Immature natural killer cell (primary cell): ENCODE results near the gene HELZ2. TPM values are rescaled to one million over a fixed set of nuclear protein-coding genes. Genes with fewer than 3 reads are reported as not detected.
A peak's percentile ranks its signal among the peaks of the same experiment; 100 is the strongest.
"Not testable (repeated sequence)": the region's sequence is repeated elsewhere in the genome, so short reads cannot be mapped to it uniquely, and the experiment has no call there.

Experiments used
- DNase-seq, 3 donors: peaks; one replicate each; pipeline ENCODE4 v3.0.0; 2022; ENCODE audit warnings: mixed read lengths in 1 of 3
- H3K27ac Mint-ChIP-seq, 6 donors: one replicate each; pipeline ENCODE4 v1.8.0; 2020; ENCODE audit warnings: mixed read lengths in 6 of 6, mild to moderate bottlenecking in 5 of 6, inconsistent platforms in 4 of 6, moderate library complexity in 3 of 6
- H3K27me3 Mint-ChIP-seq, 3 donors: one replicate each; pipeline ENCODE4 v1.8.0; 2020 to 2021; ENCODE audit warnings: low read depth in 3 of 3, mild to moderate bottlenecking in 3 of 3, mixed read lengths in 3 of 3, moderate library complexity in 3 of 3, inconsistent platforms in 1 of 3
- H3K36me3 Mint-ChIP-seq, 3 donors: one replicate each; pipeline ENCODE4 v1.8.0; 2020; ENCODE audit warnings: mixed read lengths in 3 of 3, inconsistent platforms in 2 of 3, mild to moderate bottlenecking in 2 of 3
- H3K4me1 Mint-ChIP-seq, 2 donors: one replicate each; pipeline ENCODE4 v1.8.0; 2020; ENCODE audit warnings: inconsistent platforms in 2 of 2, mild to moderate bottlenecking in 2 of 2, mixed read lengths in 2 of 2, moderate library complexity in 1 of 2
- H3K4me3 Mint-ChIP-seq, 5 donors: one replicate each; pipeline ENCODE4 v1.8.0; 2020; ENCODE audit warnings: mild to moderate bottlenecking in 5 of 5, mixed read lengths in 5 of 5, inconsistent platforms in 3 of 5, moderate library complexity in 3 of 5
- H3K9me3 Mint-ChIP-seq, 6 donors: one replicate each; pipeline ENCODE4 v1.8.0; 2020; ENCODE audit warnings: mild to moderate bottlenecking in 6 of 6, mixed read lengths in 6 of 6, inconsistent platforms in 4 of 6, moderate library complexity in 3 of 6
- polyA plus RNA-seq, 3 donors: library from polyadenylated mRNA; unstranded; fragments of 300-500 nt; fragmentation: Illumina TruSeq; gene quantifications; one replicate each; pipeline ENCODE4 v1.2.3, GENCODE V29; 2021

Gene HELZ2, protein sequence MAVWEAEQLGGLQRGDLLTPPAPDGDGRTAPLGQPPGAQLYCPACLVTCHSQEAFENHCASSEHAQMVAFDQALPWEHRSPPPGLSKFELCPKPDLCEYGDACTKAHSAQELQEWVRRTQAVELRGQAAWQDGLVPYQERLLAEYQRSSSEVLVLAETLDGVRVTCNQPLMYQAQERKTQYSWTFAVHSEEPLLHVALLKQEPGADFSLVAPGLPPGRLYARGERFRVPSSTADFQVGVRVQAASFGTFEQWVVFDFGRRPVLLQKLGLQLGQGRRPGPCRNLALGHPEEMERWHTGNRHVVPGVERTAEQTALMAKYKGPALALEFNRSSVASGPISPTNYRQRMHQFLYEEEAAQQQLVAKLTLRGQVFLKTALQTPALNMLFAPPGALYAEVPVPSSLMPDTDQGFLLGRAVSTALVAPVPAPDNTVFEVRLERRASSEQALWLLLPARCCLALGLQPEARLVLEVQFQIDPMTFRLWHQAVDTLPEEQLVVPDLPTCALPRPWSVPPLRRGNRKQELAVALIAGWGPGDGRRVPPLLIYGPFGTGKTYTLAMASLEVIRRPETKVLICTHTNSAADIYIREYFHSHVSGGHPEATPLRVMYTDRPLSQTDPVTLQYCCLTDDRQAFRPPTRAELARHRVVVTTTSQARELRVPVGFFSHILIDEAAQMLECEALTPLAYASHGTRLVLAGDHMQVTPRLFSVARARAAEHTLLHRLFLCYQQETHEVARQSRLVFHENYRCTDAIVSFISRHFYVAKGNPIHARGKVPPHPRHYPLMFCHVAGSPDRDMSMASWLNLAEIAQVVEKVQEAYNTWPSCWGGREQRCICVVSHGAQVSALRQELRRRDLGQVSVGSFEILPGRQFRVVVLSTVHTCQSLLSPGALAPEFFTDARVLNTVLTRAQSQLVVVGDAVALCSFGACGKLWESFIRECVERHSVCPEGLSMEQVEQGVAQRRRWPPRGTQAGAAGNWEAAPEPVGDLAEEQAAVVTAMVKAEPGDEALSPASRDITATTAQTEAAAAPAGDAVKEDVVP (N-terminal part only)
- 10 to 100 TPM in 1 of 3 donors, 1 to 10 TPM in 2; 2.4 to 11.3 (median 3.7) TPM for polyA plus RNA-seq

DNA sequence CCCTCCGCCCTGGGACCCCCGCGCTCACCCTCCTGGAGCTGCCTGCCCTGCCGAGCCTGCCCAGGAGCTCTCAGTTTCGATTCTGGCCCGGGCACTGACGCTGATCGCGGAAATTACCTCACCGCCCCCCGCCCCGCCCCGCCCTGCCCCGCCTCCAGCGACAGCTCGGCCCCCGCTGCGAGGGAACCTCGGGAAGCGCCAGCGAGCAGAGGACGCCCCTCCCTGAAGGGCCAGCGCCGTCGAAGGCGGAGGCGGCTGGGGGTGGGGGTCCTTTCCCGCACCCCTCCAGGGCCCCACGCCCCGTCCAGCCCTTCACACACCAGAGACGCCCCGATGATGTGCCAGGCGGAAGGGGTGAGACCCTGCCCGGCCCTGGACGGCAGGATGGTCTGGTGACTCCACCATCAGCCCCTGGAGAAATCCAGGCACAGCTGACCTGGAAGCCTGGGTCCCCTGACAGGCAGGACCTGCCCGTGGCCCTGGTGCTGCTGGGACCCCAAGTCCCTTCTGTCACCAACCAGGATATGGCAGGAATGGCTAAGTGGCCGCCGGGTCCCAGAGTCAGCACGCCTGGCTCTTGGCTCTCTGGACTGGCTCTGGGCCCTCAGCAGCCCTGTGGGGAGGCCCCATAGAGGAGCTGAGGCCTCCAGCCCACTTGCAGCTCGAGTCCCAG lies at the start of gene HELZ2:
HELZ2 (minus strand) TSS at position 84 of the 673 bp plus-strand sequence. CDS start 1,854 bp downstream, outside the sequence.
- Mint-ChIP-seq H3K36me3 (no peaks in the 10 kb centered on the region), H3K27me3 (peaks cover 0 to 5% (median 0%) of the 10 kb centered on the region in 3 donors), H3K9me3 (no peaks in the 10 kb centered on the region), H3K27ac (peak within 1 kb of the TSS in 5 of 6 donors; percentile 57 to 87 (median 80)), H3K4me1 (peaks cover under 1 to 1% of the 10 kb centered on the region in 2 donors), H3K4me3 (peak within 1 kb of the TSS; percentile 80 to 89 (median 80))
- peak; percentile 66 to 74 (median 69) for DNase-seq

DNA sequence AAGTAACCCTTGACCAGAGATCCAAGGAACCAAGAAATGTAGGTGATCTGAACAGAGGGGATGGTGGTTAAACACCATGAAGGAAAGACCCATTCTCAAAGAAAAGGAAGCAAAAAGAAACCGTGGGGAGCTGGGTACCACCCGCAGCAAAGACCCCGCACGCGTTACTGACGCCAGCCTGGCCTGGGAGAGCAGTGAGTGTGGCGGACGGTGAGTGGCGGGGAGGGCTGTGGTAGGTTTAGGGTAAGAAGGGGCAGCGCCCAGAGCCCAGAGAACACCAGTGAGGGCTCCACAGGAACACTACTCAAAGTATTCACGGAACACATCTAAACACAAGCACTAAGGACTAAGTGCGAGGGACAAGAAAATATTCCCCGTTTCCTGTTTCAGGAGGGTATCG lies 48.7 kb upstream of the HELZ2 start:
- H3K4me3 Mint-ChIP-seq: no peak overlapping the region

DNA sequence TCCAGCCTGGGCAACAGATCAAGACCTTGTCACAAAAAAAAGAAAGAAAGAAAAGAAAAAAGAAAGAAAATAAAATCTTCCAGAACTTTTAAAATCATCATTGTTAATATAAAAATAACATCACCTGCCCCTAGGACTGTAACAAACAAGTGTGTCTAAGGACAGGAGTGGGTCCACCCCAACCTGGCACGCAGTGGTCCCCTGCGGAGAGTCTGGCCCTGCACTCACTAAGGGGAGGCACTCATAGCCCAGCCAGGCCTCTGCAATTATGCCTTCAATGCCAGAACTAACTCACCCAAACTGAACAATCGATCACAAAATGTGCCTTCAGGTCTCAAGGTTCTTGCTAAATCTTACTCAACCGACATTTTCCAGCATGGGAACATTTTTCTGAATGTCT lies 48.1 kb upstream of the HELZ2 start:
- Mint-ChIP-seq H3K9me3 (no peaks in the 10 kb centered on the region), H3K27ac (no peak overlapping the region), H3K27me3 (peaks cover 0 to 11% (median 0%) of the 10 kb centered on the region in 3 donors), H3K4me3 (no peak overlapping the region), H3K36me3 (peaks cover 0 to 7% (median 7%) of the 10 kb centered on the region in 3 donors), H3K4me1 (peaks cover 11 to 18% of the 10 kb centered on the region in 2 donors)
- no peak for DNase-seq

More for the DNA sequence above, 48.7 kb upstream of the HELZ2 start:
- Mint-ChIP-seq H3K4me1 (peaks cover 12 to 18% of the 10 kb centered on the region in 2 donors), H3K27ac (no peak overlapping the region), H3K27me3 (peaks cover 0 to 13% (median 0%) of the 10 kb centered on the region in 3 donors), H3K36me3 (peaks cover 0 to 7% (median 7%) of the 10 kb centered on the region in 3 donors), H3K9me3 (no peaks in the 10 kb centered on the region)
- DNase-seq: no peak

DNA sequence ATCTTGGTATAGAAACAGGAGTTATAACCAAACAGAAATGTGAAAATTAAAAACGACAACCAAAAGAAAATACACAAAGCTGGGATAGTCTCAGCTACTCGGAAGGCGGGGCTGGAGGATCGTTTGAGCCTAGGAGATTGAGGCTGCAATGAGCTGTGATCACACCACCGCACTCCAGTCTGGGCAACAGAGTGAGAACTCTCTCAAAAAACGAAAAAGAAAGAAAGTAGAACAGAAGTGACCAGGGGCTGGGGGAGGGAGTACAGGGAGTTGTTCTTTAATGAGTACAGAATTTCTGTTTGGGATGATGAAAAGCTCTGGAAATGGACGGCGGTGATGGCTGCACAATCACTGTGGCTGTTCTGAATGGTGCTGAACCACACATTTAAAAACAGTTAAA lies 47.0 kb upstream of the HELZ2 start:
- DNase-seq: no peak
- Mint-ChIP-seq H3K27me3 (peaks cover 0 to 11% (median 0%) of the 10 kb centered on the region in 3 donors), H3K4me1 (peaks cover 11 to 18% of the 10 kb centered on the region in 2 donors), H3K27ac (peak overlapping the region in 1 of 6 donors; percentile 29), H3K4me3 (no peak overlapping the region), H3K9me3 (no peaks in the 10 kb centered on the region), H3K36me3 (peaks cover 0 to 13% (median 7%) of the 10 kb centered on the region in 3 donors)

DNA sequence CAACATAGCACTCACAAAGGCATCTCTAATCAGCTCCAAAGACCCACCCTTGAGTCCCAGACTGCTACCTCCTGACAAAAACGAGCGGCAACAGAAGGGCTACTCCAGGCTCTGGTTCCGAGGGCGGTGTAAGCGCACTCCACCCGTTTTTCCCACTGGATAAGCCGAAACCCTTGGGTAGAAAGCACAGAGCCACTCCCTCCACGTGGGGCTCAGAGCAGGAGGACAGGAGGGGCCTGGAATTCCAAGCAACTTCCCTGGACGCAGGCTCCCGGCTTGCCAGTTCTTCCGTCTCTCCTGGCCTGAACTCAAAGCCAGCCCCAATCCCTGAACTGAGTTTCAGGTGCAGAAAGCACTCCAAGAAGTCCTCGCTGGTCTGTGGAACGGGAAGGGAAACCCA lies 45.5 kb upstream of the HELZ2 start:
- Mint-ChIP-seq H3K4me3 (no peak overlapping the region), H3K27ac (no peak overlapping the region), H3K27me3 (peaks cover 0 to 2% (median 0%) of the 10 kb centered on the region in 3 donors), H3K36me3 (peaks cover 0 to 19% (median 7%) of the 10 kb centered on the region in 3 donors), H3K4me1 (peaks cover 5 to 13% of the 10 kb centered on the region in 2 donors), H3K9me3 (no peaks in the 10 kb centered on the region)
- DNase-seq: no peak

DNA sequence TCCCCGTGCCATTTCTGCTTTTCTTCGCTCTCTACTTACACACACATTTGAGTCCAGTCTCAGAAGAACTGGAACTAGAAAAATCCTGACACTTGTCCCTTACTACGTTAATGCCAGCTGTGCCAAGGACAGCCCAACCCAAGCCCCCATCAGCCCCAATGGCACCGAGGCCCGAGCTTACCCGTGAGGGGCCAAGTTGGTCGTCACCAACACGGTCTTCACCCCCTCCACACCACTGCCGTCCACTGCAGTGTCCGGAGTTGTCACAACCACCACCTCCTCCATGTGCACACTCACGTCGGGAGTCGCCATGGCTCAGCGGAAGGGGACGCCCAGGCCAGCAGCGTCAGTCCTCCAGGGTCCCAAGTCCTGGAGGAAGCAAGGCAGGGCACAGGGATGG lies 45.0 kb upstream of the HELZ2 start:
- DNase-seq: no peak
- no peaks in the 10 kb centered on the region for H3K9me3 Mint-ChIP-seq
- no peak overlapping the region for H3K27ac Mint-ChIP-seq
- H3K4me3 Mint-ChIP-seq: no peak overlapping the region
- H3K36me3 Mint-ChIP-seq: peaks cover 0 to 19% (median 7%) of the 10 kb centered on the region in 3 donors
- H3K27me3 Mint-ChIP-seq: peaks cover 0 to 2% (median 0%) of the 10 kb centered on the region in 3 donors
- H3K4me1 Mint-ChIP-seq: peaks cover 5 to 13% of the 10 kb centered on the region in 2 donors

DNA sequence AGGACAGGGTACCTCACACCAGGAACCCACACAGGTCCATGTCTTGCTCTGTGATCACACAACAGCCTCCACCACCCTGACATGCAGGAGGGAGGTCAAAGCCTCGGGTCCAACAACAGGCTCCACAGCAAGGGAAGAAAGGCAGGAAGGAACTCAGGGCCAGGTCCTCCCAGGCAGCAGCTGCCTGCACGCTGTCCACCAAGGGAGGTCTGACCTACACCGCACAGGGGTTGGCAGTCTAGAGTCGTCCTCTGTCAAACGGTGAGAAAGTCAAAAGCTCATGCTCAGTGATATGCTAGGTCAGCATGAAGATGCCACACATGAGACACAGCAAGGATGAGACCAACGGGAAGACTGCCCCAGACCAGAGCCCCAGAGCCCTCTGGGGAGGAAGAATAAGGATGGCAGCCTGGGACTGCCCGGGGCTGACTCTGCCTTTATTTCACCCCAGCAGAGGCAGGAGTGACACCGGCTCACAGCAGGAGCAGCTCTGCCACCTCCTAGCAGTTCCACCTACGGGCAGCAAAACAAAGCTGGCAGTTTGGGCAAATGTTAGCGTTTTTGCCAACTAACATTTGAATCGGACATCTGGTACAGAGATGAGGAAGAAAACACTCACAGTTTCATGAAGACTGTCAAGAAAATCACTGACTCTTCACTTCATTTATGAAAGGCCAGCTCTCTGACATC lies 44.4 kb upstream of the HELZ2 start:
- DNase-seq: no peak
- H3K4me1 Mint-ChIP-seq: peaks cover 7 to 13% of the 10 kb centered on the region in 2 donors
- H3K27me3 Mint-ChIP-seq: peaks cover 0 to 2% (median 0%) of the 10 kb centered on the region in 3 donors
- no peaks in the 10 kb centered on the region for H3K9me3 Mint-ChIP-seq
- H3K36me3 Mint-ChIP-seq: peaks cover 0 to 19% (median 7%) of the 10 kb centered on the region in 3 donors
- H3K4me3 Mint-ChIP-seq: no peak overlapping the region
- no peak overlapping the region for H3K27ac Mint-ChIP-seq

DNA sequence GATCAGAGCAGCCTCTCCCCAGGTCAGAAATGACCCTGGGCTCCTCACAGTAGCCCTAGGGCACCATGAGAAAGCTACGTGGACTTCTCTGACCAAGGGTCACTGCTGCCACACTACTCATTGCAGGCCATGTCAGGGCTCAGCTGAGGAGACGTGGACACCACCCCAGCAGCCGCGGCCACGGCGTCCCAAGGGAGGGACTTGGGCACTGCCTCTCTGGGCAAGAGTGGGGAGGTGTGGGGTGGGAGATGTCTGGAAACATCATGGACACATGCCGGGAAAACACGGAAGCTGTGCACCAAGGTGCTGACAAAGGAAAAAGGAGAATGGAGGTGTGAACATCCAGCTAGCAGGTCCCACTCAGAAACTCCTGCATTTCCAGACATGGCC lies 43.8 kb upstream of the HELZ2 start:
- H3K4me1 Mint-ChIP-seq: peaks cover 10 to 16% of the 10 kb centered on the region in 2 donors
- no peaks in the 10 kb centered on the region for H3K9me3 Mint-ChIP-seq
- peaks cover 0 to 19% (median 7%) of the 10 kb centered on the region in 3 donors for H3K36me3 Mint-ChIP-seq
- H3K4me3 Mint-ChIP-seq: no peak overlapping the region
- peaks cover 0 to 2% (median 0%) of the 10 kb centered on the region in 3 donors for H3K27me3 Mint-ChIP-seq
- no peak overlapping the region for H3K27ac Mint-ChIP-seq
- no peak for DNase-seq

DNA sequence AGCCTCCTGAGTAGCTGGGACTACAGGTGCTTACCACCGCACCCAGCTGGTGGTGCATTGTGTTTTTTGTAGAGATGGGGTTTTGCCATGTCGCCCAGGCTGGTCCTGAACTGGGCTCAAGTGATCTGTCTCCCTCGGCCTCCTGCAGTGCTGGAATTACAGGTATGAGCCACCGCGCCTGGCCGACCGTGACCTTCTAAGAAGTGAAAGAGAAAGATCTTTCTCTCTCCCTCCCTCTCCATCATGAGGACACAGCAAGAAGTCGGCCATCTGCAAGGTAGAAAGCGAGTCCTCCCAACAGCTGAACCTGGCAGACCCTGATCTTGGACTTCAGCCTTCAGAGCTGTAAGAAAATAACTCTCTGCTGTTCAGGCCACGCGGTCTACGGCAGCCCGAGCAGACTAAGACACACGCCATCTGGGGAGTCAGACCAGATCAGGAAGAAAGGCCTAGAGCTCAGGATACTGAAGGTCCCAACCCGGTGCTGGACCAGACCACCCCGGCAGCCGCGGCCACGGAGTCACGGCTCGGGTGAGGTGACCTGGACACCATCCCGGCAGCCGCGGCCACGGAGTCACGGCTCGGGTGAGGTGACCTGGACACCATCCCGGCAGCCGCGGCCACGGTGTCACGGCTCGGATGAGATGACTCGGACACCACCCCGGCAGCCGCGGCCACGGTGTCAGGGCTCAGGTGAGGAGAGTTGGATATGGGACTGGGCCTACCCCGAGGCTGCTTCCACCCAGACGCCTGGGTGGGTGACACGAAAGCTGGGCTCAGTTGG lies 43.2 kb upstream of the HELZ2 start:
- Mint-ChIP-seq H3K27ac (peak overlapping the region in 1 of 6 donors; percentile 49), H3K27me3 (peaks cover 0 to 2% (median under 1%) of the 10 kb centered on the region in 3 donors), H3K4me3 (no peak overlapping the region)

DNA sequence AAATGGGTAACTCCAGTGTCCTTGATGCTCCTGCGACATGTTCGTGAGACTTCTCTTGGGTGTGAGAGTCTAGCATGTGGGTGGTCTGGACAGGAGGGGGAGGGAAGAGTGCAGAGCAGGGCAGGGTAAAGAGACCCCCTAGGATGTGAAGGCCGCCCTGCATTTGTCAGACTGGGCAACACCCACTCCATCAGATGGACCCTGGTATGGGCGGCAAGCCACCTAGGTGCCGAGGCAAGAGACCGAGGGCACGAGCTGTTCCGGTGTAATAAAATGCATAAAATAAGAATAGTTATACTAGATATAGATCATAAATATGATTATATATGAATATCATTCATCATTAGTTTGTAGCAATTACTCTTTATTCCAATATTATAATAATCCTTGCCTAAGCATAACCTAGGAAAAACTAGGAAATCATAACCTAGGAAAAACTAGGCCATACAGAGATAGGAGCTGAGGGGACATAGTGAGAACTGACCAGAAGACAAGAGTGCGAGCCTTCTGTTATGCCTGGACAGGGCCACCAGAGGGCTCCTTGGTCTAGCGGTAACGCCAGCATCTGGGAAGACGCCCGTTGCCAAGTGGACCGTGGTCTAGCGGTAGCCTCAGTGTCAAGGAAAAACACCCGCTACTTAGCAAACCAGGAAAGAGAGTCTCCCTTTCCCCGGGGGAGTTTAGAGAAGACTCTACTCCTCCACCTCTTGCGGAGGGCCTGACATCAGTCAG lies 40.0 kb upstream of the HELZ2 start:
- H3K4me3 Mint-ChIP-seq, H3K4me1 Mint-ChIP-seq, H3K9me3 Mint-ChIP-seq, H3K27me3 Mint-ChIP-seq: not testable (repeated sequence)
- Mint-ChIP-seq H3K27ac (peak overlapping the region in 2 of 6 donors; percentile 37 to 52), H3K36me3 (peaks cover 0 to 19% (median 7%) of the 10 kb centered on the region in 3 donors)
- DNase-seq: peak in 1 of 3 donors; percentile 19

More for the DNA sequence above, 43.2 kb upstream of the HELZ2 start:
- no peaks in the 10 kb centered on the region for H3K9me3 Mint-ChIP-seq
- H3K4me1 Mint-ChIP-seq: peaks cover 8 to 12% of the 10 kb centered on the region in 2 donors
- peaks cover 0 to 19% (median 7%) of the 10 kb centered on the region in 3 donors for H3K36me3 Mint-ChIP-seq
- DNase-seq: no peak

DNA sequence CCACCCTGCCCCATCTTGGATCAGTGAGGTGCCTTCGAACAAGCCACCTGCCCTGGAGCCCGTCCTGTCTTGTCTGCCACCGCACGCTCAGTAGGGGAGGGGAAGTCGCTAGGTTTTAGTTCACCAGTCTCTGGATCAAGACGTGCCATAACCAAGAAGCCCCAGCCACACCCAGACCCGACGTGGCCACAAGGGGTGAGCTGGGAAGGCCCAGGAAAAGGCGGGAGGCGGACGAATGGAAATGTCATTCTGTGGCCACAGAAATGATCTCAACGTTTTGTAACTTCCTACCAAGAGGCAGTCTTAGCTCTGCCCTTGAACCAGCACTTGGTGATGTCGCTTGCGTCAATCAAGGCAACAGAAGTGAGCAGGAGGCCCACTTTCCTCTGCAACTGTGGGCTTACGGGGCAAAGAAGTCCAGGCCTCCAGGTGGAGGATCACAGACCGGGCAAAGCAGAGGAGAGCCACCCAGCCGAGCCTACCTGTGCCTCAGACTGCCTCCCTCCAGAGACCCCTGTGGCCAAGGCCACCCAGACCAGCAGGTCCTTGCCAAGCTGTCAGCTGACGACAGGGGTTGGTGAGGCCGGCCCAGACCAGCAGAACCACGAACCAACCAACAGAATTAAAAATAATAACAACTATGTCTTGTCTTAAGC lies 38.4 kb upstream of the HELZ2 start:
- H3K36me3 Mint-ChIP-seq: peaks cover 0 to 12% (median 0%) of the 10 kb centered on the region in 3 donors
- DNase-seq: no peak
- H3K4me1 Mint-ChIP-seq: peaks cover 5 to 9% of the 10 kb centered on the region in 2 donors
- no peaks in the 10 kb centered on the region for H3K9me3 Mint-ChIP-seq
- H3K27ac Mint-ChIP-seq: peak overlapping the region in 1 of 6 donors; percentile 24
- H3K27me3 Mint-ChIP-seq: peaks cover 0 to 3% (median 0%) of the 10 kb centered on the region in 3 donors
- H3K4me3 Mint-ChIP-seq: no peak overlapping the region
